Rectal smooth muscle tissue (tissue), 1 donor: ENCODE measurements around the gene TLE5.
"Not testable (repeated sequence)": the region's sequence is repeated elsewhere in the genome, so short reads cannot be mapped to it uniquely, and the experiment has no call there.

Experiments used
- H3K27ac ChIP-seq: one replicate; pipeline ENCODE4 v1.7.0; 2013; ENCODE audit warnings: low read depth, low read length, inconsistent platforms
- H3K27me3 ChIP-seq: one replicate; pipeline ENCODE4 v1.7.0; 2013; ENCODE audit warnings: low read length; ENCODE audit not compliant: control insufficient read depth, insufficient read depth
- H3K36me3 ChIP-seq: one replicate; pipeline ENCODE4 v1.7.0; 2013; ENCODE audit warnings: low read length; ENCODE audit not compliant: control insufficient read depth, insufficient read depth
- H3K4me1 ChIP-seq: one replicate; pipeline ENCODE4 v1.7.0; 2013; ENCODE audit warnings: low read length; ENCODE audit not compliant: control insufficient read depth, insufficient read depth
- H3K4me3 ChIP-seq: one replicate; pipeline ENCODE4 v1.7.0; 2013; ENCODE audit warnings: low read length
- H3K9ac ChIP-seq: one replicate; pipeline ENCODE4 v1.7.0; 2013; ENCODE audit warnings: low read length

Gene TLE5

GRCh38 chr19:3045191-3045590, 17.1 kb downstream of the TLE5 start:
- Histone ChIP-seq H3K27me3 (no peaks in the 10 kb centered on the region), H3K4me1 (peaks cover 3% of the 10 kb centered on the region), H3K27ac (no peak overlapping the region), H3K4me3 (no peak overlapping the region), H3K36me3 (no peaks in the 10 kb centered on the region), H3K9ac (no peak overlapping the region)

- Histone ChIP-seq H3K27me3 (no peaks in the 10 kb centered on the region), H3K27ac (no peak overlapping the region), H3K36me3 (no peaks in the 10 kb centered on the region), H3K4me1 (no peaks in the 10 kb centered on the region), H3K9ac (peak overlapping the region; percentile 30), H3K4me3 (no peak overlapping the region)
Observed at GRCh38 chr19:3042621-3043267, 19.6 kb downstream of the TLE5 start.

DNA sequence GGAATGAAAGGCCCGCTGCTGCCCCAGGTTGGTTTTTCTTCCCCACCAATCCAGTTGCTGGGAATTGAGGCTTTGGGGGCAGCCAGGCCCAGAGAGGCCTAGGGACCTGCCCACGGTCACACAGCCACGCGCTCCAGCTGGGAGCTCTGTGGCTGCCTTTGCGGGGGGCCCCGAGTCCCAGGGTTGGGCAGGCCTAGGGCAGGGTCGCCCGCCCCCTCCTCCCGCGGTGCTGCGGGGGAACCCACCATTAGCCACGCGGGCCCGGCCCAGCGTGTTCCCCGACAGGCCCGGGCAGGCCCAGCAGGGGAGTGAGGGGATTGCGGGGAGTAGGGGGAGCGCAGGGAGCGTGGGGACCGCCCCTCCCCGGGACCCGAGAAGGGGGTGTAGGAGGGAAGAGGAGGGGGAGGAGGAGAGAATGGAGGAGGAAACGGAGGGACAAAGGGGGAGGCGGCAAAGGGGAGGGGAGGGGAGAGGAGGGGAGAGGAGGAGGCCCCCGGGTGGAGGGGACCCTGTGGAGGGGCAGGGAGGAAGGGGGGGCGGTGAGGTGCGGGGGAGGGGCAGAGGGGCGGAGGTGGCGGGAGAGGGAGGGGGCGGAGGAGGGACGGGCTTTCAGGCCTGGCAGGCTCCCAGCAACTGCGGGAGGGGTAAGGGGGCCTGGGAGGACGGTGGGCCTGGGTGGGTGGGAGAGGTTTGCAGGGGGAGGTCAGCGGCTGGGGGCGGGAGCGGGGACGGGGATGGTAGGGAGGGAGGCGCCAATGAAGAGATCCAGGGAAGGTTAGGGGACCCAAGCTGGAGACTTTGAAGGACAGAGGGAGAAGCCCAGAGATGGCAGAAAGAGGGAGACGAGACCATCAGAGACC, 20.3 kb downstream of the TLE5 start:
- Histone ChIP-seq H3K27ac (peak overlapping the region; percentile 58), H3K4me1 (no peaks in the 10 kb centered on the region), H3K36me3 (no peaks in the 10 kb centered on the region), H3K27me3 (no peaks in the 10 kb centered on the region), H3K4me3 (no peak overlapping the region), H3K9ac (peak overlapping the region; percentile 30)

DNA sequence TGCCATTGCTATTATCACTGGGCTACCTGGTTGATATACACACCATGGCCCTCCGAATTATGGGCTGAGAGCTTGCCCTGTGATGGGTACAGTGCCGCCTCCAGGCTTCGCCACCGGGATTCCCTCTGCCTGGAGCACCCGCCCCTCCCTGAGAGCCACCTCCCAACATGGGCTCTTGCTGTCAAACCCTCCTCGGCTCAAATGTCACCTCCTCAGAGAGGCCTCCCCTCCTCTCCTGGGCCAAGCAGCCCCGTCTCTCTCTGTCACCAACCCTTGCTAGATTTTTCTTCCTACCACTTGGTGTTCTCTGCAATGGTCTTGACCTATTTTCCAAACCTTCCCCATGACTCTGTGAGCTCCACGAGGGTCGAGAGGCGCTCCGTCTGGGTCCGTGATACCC, 21.0 kb downstream of the TLE5 start:
- H3K36me3 ChIP-seq = no peaks in the 10 kb centered on the region
- no peaks in the 10 kb centered on the region for H3K4me1 ChIP-seq
- no peak overlapping the region for H3K4me3 ChIP-seq
- H3K27me3 ChIP-seq = no peaks in the 10 kb centered on the region
- H3K9ac ChIP-seq = no peak overlapping the region
- peak overlapping the region; percentile 58 for H3K27ac ChIP-seq

DNA sequence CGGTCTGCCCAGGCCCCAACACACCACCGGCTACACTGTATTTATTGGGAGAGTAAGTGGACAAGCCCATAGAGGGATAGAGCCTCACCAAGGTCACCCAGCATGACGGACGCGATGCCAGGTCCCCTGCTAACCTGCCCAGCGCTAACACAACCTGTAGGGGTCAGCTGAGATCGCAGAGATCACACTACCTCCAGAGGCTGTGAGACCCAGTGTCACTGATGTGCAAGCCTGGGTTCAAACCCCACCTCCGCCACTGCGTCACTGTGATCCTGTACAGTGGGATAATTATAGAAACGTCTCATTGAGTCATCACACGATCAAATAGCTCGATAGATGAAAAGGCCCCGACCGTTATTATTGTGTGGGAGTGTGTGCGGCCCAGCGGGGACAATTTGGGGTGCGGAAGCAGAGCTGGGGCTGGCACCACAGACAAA, 22.6 kb downstream of the TLE5 start:
- H3K36me3 ChIP-seq = no peaks in the 10 kb centered on the region
- no peak overlapping the region for H3K4me3 ChIP-seq
- no peak overlapping the region for H3K9ac ChIP-seq
- H3K4me1 ChIP-seq = peaks cover 5% of the 10 kb centered on the region
- no peaks in the 10 kb centered on the region for H3K27me3 ChIP-seq
- H3K27ac ChIP-seq = no peak overlapping the region

- peaks cover 5% of the 10 kb centered on the region for H3K4me1 ChIP-seq
- H3K9ac ChIP-seq = no peak overlapping the region
- H3K27ac ChIP-seq = no peak overlapping the region
- no peaks in the 10 kb centered on the region for H3K27me3 ChIP-seq
- no peak overlapping the region for H3K4me3 ChIP-seq
- no peaks in the 10 kb centered on the region for H3K36me3 ChIP-seq
Observed at GRCh38 chr19:3039125-3039524, 23.2 kb downstream of the TLE5 start.

DNA sequence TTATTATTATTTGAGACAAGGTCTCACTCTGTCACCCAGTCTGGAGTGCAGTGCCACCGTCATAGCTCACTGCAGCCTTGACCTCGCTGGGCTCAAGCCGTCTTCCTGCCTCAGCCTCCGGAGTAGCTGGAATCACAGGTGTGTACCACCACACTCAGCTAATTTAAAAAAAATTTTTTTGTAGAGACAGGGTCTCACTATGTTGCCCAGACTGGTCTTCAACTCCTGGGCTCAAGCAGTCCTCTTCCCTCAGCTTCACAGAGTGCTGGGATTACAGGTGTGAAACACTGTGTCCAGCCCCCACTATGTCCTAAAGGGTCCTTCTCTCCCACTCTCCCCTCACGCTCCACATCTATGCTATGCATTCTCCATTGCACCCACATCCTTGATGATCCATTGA, 24.1 kb downstream of the TLE5 start:
- H3K9ac ChIP-seq = no peak overlapping the region
- H3K27ac ChIP-seq = no peak overlapping the region
- no peaks in the 10 kb centered on the region for H3K36me3 ChIP-seq
- no peak overlapping the region for H3K4me3 ChIP-seq
- no peaks in the 10 kb centered on the region for H3K27me3 ChIP-seq
- peaks cover 5% of the 10 kb centered on the region for H3K4me1 ChIP-seq

DNA sequence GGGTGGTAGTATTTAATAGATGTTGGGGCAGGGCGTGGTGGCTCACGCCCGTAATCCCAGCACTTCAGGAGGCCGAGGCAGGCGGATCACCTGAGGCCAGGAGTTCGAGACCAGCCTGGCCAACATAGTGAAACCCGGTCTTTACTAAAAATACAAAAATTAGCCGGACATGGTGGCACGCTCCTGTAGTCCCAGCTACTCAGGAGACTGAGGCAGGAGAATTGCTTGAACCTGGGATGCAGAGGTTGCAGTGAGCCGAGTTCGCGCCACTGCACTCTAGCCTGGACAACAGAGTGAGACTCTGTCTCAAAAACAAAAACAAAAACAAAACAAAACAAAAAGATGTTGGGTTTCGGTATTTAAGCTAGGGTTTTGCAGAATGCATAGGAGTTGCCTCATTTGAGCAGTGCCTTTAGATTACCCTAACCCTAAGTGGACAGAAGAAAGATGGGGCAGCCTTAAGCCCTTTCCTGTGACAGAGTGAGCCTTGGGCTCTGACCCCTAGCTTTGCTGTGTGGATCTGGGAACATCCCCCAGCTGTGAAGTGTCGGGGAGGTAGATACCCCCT, 25.2 kb downstream of the TLE5 start:
- not testable (repeated sequence) for H3K4me1 ChIP-seq, H3K9ac ChIP-seq, H3K27me3 ChIP-seq, H3K4me3 ChIP-seq, H3K36me3 ChIP-seq
- H3K27ac ChIP-seq = peak overlapping the region; percentile 89

DNA sequence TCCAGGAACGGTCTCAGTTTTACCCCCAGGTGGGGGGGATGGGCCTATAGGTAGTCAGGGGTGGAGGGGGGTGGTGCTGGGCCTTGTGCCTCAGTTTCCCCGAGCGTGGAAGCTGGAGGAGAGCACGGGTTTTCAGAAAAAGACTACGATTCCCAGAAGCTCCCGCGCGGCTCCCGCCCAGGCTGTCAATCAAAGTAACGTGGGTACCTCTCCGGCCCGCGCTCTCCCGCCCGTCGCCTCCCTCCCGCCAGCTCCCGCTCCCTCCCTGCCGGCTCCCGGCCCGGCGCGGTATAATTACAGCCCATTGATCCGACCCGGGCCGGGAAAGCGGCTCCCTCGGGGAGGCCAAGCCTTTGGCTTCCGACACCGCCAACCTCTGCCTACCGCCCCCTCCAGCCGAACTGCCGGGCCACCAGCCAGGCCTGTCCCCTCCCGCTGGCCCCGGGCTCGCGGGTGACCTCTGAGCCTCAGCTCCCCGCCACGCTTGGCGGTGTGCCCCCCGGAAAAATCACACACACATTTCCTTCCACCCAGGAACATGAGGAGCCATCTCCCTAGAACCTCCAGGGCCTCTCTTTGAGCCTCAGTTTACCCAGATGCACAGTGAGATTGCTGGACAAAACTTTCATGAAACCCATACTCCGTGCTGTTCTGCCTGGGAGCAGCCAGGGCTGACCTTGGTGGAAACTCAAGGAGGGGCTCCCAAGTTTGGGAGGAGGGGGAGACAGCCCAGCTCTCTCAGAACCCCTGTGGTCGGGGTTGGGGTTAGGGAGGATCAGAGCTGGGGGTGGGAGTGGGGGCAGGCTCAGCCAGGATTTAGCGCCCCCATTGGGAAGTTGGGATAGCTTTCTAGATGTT, 25.9 kb downstream of the TLE5 start:
- Histone ChIP-seq H3K36me3 (no peaks in the 10 kb centered on the region), H3K27me3 (no peaks in the 10 kb centered on the region), H3K4me1 (peaks cover 5% of the 10 kb centered on the region), H3K9ac (peak overlapping the region; percentile 38), H3K27ac (peak overlapping the region; percentile 89), H3K4me3 (peak overlapping the region; percentile 85)

- H3K27ac ChIP-seq = peak overlapping the region; percentile 89
- peaks cover 5% of the 10 kb centered on the region for H3K4me1 ChIP-seq
- no peaks in the 10 kb centered on the region for H3K27me3 ChIP-seq
- H3K9ac ChIP-seq = peak overlapping the region; percentile 38
- H3K4me3 ChIP-seq = peak overlapping the region; percentile 85
- no peaks in the 10 kb centered on the region for H3K36me3 ChIP-seq
Observed at GRCh38 chr19:3035542-3036118, 26.7 kb downstream of the TLE5 start.

- H3K27me3 ChIP-seq = no peaks in the 10 kb centered on the region
- H3K4me3 ChIP-seq = peak overlapping the region; percentile 78
- peaks cover 5% of the 10 kb centered on the region for H3K4me1 ChIP-seq
- H3K36me3 ChIP-seq = no peaks in the 10 kb centered on the region
- H3K27ac ChIP-seq = peak overlapping the region; percentile 60
- peak overlapping the region; percentile 29 for H3K9ac ChIP-seq
Observed at GRCh38 chr19:3034656-3035541, 27.4 kb downstream of the TLE5 start.
